ENCODE data around the gene WNT7A.
"Not testable (repeated sequence)": the region's sequence is repeated elsewhere in the genome, so short reads cannot be mapped to it uniquely, and the experiment has no call there.

The WNT7A gene

DNA sequence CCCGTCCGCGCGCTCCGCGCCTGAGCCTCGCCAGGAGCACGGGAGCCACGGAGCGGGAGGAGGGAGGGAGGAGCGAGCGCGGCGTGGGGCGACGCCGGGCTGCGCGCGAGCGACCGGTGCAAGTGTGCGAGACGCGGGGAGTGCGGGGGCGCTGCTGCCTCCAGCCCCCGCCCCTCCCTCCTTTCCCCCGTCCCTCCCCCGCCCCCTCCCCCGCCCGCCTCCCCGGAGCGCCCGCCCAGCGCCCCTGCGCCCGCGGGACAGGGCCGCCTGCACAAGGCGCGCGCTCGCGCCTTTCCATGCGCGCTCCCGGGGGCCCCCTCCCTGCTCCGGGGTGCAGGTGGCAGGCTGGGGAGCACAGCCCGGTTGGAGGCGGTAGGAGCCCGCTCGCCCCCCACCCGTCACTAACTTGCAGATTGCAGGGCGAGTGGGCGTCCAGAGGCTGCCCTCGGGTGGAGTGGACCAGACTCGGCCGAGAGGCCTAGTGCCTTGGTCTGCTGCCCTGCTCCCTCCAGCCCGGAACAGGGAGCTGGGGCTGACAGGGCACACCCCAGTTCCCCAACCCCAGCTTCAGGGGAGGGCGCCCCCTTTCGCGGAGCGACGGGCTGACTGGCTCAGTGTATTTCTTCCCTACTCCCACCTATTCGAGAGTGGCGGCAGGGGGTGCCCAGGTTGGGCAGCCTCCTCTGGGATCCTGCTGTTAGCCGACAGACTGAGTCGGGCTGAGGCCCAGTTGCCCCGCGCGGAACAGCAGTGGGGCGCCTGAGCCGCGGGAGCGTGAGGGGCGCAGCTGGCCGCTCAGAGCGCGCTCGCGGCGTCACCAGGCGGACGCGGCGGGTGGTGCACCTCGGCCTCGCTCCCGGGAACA, at the start of gene WNT7A:
Gene WNT7A (minus strand): TSS at position 126 of the 865 bp plus-strand sequence. CDS start 255 bp downstream, outside the sequence.
- DNase-seq = peak; percentile 62

DNA sequence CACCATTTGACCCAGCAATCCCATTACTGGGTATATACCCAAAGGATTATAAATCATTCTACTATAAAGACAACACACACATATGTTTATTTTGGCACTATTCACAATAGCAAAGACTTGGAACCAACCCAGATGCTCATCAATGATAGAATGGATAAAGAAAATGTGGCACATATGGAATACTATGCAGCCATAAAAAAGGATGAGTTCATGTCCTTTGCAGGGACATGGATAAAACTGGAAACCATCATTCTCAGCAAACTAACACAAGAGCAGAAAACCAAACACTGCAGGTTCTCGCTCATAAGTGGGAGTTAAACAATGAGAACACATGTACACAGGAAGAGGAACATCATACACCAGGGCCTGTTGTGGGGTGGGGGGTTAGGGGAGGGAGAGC, 48.9 kb upstream of the WNT7A start:
- not testable (repeated sequence) for DNase-seq

DNA sequence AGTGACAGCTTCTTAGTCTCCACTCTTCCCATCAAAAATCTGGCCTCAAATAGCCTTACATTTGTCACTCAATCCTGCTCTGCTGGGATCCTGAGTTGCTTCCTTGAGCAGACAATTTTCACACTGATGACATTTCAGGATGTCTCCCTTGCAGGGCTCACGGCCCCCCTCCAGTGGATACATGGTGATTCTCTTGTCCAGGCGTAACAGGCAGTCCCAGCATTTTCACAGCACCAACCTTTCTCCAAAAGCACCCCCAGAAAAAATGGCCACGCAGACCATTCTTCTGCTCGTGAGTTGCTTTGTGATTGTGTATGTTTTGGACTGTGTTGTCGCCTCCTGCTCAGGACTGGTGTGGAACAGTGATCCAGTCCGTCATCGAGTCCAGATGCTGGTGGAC, 47.4 kb upstream of the WNT7A start:
- no peak for DNase-seq

DNA sequence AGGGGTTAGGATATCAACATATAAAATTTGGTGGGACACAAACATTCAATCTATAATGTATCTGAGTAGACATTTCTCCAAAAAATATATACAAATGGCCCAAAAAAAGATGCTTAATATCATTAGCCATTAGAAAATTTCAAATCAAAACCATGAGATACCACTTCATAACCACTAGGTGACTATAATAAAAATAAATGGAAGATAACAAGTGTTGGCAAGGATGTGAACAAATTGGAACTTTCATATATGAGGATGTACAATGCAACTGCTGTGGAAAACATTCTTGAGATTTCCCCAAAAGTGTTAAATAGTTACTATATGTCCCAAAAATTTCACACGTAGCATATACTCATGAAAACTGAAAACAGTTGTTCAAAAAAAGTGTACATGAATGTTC, 36.5 kb upstream of the WNT7A start:
- DNase-seq = no peak

DNA sequence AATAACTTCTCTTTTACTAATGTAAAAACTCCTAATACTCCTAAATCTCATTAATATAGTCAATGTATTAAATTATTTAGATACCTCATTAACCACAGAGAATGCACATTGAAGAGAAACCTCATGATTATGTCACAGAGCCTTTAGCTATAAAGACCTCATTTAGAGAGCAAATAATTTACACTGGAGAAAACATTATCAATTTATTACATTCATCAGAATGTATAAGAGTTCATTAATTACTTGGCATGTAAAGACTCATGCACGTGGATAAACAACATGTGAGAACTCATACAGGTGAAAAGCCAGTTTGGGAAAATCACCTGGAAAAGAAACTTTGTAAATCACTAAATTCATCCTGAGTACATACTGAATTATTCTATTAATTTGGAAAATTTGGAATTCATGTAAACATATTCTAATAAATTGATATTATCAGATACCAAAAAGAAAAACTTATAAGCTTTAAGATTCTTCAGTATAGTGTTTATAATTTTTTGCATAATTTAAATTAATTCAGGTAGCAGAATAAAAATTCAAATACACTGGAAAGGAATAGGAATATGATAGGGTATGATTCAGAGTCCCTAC, 22.9 kb upstream of the WNT7A start:
- DNase-seq = no peak

DNA sequence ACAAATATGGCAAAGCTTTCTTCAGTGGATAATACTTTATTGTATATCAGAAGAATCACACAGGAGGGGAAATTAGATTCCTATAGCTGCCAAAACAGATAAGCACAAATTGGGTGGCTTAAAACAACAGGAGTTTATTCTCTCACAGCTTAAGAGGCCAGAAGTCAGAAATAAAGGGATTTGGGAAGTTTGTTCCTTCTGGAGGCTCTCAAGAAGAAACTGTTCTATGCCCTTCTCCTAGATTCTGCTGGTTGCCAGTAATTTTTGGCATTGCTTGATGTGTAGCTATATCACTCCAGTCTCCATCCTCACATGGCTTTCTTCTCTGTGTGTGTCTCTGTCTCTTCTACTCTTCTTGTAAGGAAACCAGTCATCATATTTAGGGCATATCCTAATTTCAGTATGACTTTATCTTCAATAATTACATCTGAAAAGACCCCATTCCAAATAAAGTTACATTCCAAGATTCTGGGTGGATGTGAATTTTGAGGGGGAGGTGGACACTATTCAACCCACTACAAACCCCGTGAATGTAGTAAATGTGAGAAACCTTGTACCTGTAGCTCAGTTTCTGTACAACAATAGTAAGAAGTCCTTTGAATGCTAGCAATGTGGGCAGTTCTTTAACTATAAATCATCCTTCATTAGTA, 22.2 kb upstream of the WNT7A start:
- no peak for DNase-seq

DNA sequence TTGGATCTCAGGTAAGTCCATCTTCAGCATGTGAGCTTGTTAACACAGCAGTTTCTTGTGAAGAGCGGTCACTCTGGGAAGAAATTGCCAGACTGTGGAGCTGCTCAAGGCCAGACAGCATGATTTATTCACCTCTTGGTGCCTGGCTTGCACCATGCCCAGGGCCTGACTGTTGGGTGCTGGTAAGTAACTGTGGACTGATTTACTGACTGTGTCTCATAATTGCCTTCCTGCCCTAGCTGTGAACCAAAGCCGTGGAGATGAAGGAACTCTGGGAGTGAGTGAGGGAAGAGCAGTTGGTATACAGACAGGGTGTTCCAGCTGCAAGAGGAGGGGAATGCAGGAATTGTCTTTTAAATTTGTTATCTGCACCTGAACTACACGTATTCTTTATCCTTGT, 18.5 kb upstream of the WNT7A start:
- DNase-seq = no peak

DNA sequence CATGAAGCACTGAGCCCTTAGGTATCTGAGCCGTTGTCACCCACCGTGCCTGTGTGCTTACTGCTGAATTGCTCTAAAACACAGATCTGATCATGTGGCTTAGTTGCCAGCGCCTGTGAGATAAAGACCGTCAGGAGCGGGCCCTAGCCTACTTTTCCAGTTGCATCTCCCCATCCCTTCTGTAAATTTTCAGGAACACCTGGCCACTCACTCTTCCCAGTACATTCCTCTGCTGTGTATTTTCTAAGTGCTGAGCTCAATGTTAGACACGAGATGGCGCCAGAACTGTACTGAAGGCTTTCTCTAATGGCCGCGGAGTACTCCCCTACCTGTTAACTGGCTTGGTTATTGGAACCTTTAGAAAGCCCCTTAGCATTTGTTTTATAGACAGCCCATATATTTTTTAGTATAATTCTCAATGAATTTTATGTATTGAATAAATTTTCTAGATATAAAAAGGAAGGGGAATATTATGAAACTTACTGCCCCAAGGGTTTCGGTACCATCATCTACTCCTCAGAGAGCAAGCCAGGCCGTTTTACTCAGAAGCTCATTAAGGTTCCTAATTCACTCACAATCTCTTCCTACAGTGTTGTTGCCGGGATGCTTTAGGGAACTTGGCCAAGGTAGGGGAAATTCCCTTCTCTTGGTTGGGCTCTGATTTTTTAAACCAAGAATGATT, 16.7 kb upstream of the WNT7A start:
- peak; percentile 89 for DNase-seq

DNA sequence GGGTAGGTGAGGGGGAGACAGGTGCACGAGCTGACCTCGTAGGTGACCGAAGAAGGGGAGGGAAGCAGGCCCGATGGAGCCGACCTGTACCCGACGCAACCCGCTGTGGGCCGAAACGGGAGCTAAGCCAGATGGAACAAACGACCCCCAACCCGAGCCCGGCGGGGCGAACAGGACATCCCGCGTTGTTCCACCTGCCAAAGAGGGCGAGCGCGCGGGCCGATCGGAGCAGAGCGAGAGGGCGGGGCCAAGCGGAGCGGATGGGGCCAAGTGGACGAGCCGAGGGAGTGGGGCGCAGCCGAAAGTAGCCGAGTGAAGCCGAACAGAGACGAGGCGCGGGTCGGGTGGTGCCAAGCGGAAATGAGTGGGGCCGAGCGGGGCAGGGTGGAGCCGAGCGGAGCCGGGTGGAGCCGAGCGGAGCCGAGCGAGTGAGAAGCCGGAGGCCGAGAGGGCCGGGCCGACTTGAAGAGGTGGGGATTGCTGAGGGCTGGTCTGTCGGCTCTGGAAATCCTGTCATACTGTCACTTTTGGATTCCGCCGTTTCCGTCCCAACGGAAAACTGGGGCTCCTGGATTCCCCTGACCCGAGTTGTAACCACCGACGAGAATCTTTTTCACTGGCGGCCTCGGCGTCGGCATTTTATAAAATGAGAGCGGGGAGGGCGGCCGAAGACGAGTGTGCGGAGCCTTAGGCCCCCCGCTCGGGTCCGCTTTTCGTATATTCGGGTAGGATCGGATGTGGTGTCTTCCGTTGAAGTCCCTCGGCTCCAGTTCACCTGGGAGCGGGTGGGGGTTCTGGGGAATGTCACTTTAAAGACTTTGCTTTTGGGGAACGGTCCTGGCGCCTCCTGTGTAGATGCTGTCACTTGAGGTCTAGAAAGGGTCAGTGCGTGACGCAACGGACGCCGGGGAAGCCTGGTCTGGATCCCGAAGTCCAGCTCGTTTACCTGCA, 15.6 kb upstream of the WNT7A start:
- DNase-seq = peak; percentile 97

DNA sequence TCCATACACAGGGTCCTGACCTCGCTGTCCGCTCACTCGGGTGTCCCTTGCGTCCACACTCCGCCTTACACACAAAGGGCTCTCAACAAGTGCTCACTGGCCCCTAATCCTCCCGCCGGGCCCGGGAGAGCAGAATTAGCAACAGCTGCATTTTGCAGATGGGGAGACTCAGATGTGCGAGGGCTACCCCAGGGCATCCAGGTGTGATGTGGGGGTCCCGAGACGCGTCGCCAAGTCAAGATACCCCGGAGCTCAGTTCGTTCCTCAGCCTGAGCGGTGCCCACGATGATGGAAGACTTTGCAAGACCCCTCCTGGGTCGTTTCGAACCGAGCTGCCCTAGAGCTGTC, 14.9 kb upstream of the WNT7A start:
- DNase-seq = no peak

DNA sequence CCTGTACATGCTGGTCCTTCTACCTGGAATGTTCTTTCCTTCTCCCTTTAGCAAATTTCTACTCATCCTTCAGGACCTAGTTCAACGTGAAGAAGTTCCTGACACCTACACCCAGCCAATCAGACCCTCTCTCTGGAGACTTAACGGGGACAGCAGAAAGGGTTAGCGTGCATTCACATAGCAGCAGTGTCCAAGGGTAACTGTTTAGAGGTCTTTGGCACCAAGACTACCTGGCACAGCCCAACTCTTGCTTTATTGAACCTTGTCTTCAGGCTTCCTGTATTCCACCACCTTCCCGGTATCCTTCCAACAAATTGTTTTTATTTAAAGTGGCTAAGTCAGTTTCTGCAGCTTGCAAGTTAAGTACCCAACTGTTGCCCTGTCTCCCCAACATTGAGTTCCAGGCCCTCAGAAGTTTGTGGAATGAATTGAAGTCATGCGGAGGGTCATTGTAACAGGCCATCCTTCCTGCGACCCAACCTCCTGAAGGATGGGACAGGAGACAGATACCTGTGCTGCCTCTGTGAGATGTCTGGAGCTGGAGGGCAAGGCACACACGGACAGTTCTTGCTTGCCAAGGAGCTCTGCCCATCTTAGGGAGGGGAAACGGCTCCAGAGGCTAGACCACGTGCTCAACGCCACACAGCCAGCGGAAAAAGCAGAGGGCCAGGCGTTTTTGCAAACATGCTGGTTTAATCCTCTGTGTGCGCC, 14.4 kb upstream of the WNT7A start:
- DNase-seq = no peak

DNA sequence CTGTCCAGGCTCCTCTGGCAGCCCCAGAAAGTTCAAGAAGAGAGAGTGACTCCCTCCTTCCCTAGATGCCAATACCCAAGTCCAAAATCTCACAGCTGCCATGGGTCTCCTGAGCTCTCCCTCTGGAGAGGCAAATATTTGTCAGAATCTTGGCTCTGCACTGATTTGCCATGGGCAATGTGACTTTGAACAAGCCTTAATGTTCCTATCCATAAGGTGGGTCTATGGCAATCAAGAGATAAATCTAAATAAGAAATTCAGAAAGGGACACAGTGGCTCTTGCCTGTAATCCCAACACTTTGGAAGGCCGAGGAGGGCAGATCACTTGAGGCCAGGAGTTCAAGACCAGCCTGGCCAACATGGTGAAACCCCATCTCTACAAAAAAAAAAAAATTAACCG, 12.4 kb upstream of the WNT7A start:
- no peak for DNase-seq

DNA sequence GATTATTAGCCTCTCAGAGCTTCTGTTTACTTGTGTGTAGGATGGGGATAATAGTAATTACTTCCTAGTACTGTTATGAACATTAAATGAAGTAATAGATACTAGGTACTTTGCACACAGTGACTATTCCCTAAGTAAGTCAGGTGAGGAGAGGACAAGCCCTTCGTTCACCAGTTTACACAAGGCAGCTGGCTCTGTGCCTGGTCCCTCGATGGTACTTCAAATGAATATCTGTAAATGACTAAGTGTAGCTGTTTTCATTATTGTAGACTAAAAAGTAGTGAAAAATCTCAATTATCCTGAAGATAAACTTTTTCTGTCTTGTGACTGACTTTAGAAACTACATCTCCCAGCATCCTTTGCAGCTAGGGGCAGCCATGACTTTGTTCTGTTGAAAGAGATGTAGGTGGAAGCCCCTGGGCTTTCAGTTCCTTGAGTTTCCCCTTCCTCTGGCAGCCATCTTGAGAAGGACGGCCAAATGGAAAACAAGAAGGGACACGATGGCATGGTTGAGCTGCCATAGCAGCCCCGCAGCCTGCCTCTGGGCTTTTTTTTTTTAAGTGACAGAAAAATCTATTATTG, 11.7 kb upstream of the WNT7A start:
- peak; percentile 62 for DNase-seq

DNA sequence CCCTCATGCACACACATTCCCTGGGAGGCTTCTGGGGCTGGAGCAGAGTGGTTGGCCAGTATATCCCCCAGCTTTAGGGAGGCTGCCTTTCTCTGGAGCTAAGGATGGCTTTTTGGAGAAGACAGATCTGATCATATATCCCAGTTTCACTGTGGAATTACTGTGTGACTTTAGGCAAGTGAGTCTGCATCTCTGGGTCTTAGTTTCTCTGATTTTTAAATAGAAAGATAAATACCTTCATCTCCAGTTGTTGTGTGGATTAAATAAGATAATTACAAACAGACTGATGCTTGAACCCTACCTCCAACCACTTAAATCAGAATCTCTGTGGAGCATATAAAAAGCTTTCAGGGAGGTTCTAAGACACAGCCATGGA, 11.1 kb upstream of the WNT7A start:
- no peak for DNase-seq

DNA sequence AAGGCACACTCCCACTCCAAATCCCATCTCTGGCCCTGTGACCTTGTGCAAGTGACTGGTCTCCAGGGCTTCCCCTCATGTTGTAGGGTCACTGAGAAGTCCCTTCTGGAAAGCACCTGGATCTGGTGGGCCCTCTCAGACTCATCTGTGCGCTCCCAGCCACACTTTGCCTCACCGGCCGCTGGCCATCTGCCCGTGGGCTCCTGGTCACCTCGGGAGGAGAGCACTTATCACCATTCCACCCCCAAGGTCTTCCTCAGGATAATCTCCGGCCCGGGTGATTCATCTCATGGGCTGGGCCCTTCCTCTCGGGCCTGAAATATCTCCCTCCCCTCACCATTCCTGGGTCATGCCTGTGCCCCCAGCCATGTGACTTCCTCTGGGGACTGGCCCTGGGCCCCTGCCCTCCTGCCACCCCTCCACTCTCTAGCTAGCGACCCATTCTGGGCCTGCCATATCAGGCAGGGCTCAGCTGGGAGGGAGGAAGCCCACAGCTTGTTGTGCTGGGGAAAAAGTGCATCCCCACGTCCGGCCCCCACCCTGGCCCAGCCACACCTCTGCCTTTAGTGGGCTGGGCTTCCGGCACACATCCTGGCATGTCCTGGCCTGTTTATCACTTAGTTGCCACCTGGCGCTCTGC, 10.6 kb upstream of the WNT7A start:
- peak; percentile 82 for DNase-seq

DNA sequence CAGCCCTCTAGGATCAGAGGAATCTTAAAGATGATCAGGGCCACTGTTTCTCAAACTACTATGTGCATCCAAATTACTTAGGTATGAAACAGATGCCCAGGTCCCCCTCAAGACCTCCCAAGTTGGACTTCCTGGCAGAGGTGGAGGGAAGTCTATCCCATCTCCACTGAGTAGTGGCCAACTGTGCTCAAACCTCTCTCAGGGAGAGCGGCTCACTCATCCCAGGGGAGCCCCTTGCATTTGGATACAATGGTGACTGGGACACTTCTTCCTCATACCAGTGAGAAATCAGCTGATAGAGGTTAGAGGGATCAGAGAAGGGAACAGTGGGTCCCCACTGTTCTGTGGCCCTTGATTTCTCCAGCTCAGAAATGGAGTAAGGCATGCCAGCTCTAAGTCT, 8.7 kb upstream of the WNT7A start:
- no peak for DNase-seq

DNA sequence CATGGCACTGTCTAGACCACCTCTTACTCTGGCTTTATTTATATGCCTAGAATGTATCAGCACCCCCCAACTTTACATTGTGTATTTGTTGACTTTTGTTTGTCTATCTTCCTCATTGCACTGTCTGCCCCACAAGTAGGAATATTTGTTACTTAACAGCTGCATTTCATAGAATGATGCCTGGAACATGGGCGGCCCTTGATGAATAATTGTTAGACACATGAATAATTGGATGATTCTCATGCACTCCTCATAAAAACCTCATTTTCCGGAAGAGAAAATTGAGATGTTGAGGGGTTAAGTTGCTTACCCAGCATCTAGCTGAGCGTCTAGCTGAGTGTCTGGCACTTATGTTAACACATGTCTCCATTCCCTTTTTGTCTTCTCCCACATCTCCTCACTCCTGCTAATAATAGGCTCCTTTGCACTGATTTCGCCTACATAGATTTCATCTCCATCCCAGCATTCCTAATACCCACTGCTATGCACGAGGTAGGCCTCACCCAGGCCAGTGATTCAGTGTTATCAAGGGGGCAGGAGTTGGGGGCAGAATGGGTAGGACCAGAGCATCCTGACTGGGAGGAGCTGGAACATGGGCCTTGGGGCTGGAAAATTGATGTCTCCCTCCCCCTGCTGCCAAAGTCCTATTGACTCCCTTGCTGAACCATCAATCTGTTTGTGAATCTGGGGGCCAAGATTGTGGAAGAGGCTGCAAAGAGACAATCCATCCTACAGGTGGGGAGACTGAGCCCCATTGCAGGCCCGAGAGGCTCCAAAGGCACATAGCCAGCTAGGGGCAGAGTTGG, 7.8 kb upstream of the WNT7A start:
- no peak for DNase-seq

DNA sequence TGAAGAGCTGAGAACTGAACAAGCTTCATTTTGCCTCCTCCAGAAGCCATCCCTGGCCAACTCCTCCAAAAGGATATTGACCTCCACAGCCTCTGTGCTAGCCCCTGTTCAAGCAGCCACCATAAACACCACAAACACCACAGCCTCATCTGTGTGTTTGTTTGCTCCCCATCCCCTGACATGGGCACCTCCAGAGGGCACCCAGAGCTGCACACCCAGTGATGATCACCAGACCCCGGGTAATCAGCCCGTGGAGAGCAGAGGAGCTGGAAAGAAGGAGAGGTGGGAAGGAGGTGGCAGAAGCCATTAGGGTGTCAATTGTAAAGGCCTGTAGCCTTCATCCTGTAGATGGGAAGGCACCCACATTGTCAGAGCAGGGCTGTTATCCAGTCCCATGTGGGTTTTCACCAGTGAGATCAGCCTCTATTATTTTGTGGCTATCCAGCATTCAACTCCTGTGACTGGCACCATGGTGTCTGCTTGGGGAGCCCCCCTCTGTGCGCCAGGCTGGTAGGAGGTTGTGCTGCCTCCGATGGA, 6.8 kb upstream of the WNT7A start:
- no peak for DNase-seq

DNA sequence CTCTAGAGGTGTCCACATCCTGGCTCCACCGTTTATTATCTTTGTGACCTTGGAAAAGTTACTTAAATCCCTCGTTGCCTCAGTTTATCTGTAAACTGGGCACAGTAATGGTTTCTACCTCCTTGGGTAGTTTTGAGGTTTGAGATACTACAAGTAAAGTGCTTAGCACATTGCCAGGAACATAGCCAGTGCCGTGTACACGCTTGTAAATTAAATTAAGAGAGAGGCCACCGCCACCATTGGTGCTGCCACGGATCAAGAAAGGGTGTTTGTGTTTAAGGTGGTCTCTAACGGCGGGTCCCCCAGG, 5.8 kb upstream of the WNT7A start:
- DNase-seq = no peak
